Stimulated activated CD4-positive, alpha-beta T cell treated with anti-CD3 and anti-CD28 coated beads, Interleukin-1b, Interleukin-23, amount 100 ng/mL, for 4 hours (primary cell): Measurements from ENCODE around the gene KCNE5.
"Not testable (repeated sequence)": the region's sequence is repeated elsewhere in the genome, so short reads cannot be mapped to it uniquely, and the experiment has no call there.

Experiments
- DNase-seq, 2 donors: peaks; one replicate each; pipeline ENCODE4 v3.0.0-alpha.2; 2020; ENCODE audit warnings: low read depth in 2 of 2

Gene KCNE5

GRCh38 chrX:109614951-109615350, 10.0 kb downstream of the KCNE5 start:
- no peak for DNase-seq

GRCh38 chrX:109601486-109601885, 23.5 kb downstream of the KCNE5 start:
- no peak for DNase-seq

- DNase-seq = no peak
Measured at GRCh38 chrX:109600237-109600651, 24.7 kb downstream of the KCNE5 start.

- no peak for DNase-seq
Measured at GRCh38 chrX:109596015-109596414, 29.0 kb downstream of the KCNE5 start.

GRCh38 chrX:109590176-109590575, 34.8 kb downstream of the KCNE5 start:
- DNase-seq = no peak

- no peak for DNase-seq
Measured at GRCh38 chrX:109585488-109585887, 39.5 kb downstream of the KCNE5 start.

- DNase-seq = no peak
Measured at GRCh38 chrX:109578916-109579315, 46.1 kb downstream of the KCNE5 start.

- DNase-seq = no peak
Measured at GRCh38 chrX:109577055-109577454, 47.9 kb downstream of the KCNE5 start.

- not testable (repeated sequence) for DNase-seq
Measured at GRCh38 chrX:109576083-109576482, 48.9 kb downstream of the KCNE5 start.
